ENCODE results near the gene DNAJB13. TPM values are rescaled to one million over a fixed set of nuclear protein-coding genes. Genes with fewer than 3 reads are reported as not detected.

DNAJB13 gene
- total RNA-seq, 1 experiment from 2014 or later: not detected

DNA sequence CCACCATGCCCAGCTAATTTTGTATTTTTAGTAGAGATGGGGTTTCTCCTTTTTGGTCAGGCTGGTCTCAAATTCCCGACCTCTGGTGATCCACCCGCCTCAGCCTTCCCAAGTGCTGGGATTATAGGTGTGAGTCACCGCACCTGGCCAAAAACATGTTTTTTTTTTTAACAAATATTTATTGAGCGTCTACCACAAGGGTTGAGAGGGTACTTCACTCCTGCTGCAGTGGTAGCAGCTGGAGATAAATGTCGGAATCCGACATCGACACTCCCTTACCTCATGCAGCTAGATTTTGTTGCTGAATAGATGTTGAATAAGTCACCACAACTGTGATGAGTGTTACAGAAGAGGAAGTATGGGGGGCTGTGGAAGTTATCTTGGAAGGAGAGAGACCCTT lies 971 bp downstream of the DNAJB13 start:
- DNase-seq: no peak
- TF ChIP-seq, protein P1, sequence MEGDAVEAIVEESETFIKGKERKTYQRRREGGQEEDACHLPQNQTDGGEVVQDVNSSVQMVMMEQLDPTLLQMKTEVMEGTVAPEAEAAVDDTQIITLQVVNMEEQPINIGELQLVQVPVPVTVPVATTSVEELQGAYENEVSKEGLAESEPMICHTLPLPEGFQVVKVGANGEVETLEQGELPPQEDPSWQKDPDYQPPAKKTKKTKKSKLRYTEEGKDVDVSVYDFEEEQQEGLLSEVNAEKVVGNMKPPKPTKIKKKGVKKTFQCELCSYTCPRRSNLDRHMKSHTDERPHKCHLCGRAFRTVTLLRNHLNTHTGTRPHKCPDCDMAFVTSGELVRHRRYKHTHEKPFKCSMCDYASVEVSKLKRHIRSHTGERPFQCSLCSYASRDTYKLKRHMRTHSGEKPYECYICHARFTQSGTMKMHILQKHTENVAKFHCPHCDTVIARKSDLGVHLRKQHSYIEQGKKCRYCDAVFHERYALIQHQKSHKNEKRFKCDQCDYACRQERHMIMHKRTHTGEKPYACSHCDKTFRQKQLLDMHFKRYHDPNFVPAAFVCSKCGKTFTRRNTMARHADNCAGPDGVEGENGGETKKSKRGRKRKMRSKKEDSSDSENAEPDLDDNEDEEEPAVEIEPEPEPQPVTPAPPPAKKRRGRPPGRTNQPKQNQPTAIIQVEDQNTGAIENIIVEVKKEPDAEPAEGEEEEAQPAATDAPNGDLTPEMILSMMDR (conservative IDR thresholded peaks at IDR 0.05): no peak
- Mint-ChIP-seq H3K27me3 (ENCODE audit: low read depth) (peaks cover 2% of the 10 kb centered on the region; the same call in 1 of the 2 replicates), H3K36me3 (ENCODE audit: insufficient read depth in 1 of 3, low read depth in 3 of 3) (peaks cover 1 to 7% (median 1%) of the 10 kb centered on the region in 3 experiments; a peak in 5 of 7 replicates), H3K27ac (no peak overlapping the region), H3K4me3 (no peak overlapping the region), H3K4me1 (peaks cover 1 to 6% of the 10 kb centered on the region in 2 experiments; a peak in 1 of 4 replicates), H3K9me3 (peaks cover 5 to 7% of the 10 kb centered on the region in 2 experiments)
- no peak overlapping the region for H3T11ph ChIP-seq (ENCODE audit: low read length)
- H2BK5ac ChIP-seq (ENCODE audit: insufficient read length, low read length): no peak overlapping the region
- no peak overlapping the region for H3K18ac ChIP-seq (ENCODE audit: insufficient read length, low read depth, low read length)
- no peak overlapping the region for H2BK120ac ChIP-seq (ENCODE audit: low read depth, low read length, poor library complexity, severe bottlenecking)
- no CpG with 5 or more reads among the region's 7 CpGs for WGBS (ENCODE audit: extremely low coverage, insufficient read length, low lambda C conversion rate)
- peaks cover 7% of the 10 kb centered on the region for H3K9me3 ChIP-seq (ENCODE audit: control insufficient read depth, low read depth, low read length)
- H2AFZ ChIP-seq (ENCODE audit: low read length): no peak overlapping the region
- H2BK15ac ChIP-seq (ENCODE audit: low read depth, low read length): no peak overlapping the region
- H2BK12ac ChIP-seq (ENCODE audit: insufficient read length, low read depth, low read length): no peak overlapping the region
- H3K27me3 ChIP-seq (ENCODE audit: insufficient read depth, low read length): no peaks in the 10 kb centered on the region
- H3K4ac ChIP-seq (ENCODE audit: low read depth, low read length): no peak overlapping the region
- no peaks in the 10 kb centered on the region for H3K4me1 ChIP-seq (ENCODE audit: insufficient read depth, low read length)
- H3K79me2 ChIP-seq (ENCODE audit: insufficient read depth, low read length): no peaks in the 10 kb centered on the region
- H3K56ac ChIP-seq (ENCODE audit: insufficient read length, low read depth, low read length): no peak overlapping the region
- no peak overlapping the region for H3K4me2 ChIP-seq (ENCODE audit: insufficient read depth, insufficient read length, low read length)
- H3K27ac ChIP-seq (ENCODE audit: insufficient read length, low read depth, low read length): no peak overlapping the region
- no peaks in the 10 kb centered on the region for H3K79me1 ChIP-seq (ENCODE audit: insufficient read depth, low read depth, low read length, poor library complexity, severe bottlenecking)
- H3K9ac ChIP-seq (ENCODE audit: extremely low read depth, insufficient read length, low read length): no peak overlapping the region
- no peak overlapping the region for H2AK5ac ChIP-seq (ENCODE audit: insufficient read length, low read length)
- H3K23ac ChIP-seq (ENCODE audit: insufficient read length, low read depth, low read length): no peak overlapping the region
- no peak overlapping the region for H4K8ac ChIP-seq (replicated peaks; ENCODE audit: insufficient read length, low read depth, low read length)
- no peaks in the 10 kb centered on the region for H4K20me1 ChIP-seq (ENCODE audit: control insufficient read depth, insufficient read depth, insufficient read length)
- H4K5ac ChIP-seq (ENCODE audit: insufficient read length, low read depth, low read length): no peak overlapping the region
- no peak overlapping the region for H3K14ac ChIP-seq (ENCODE audit: insufficient read depth, low read length)
- H2BK20ac ChIP-seq (ENCODE audit: low read depth, low read length, poor library complexity, severe bottlenecking): no peak overlapping the region
- no peak overlapping the region for H4K91ac ChIP-seq (ENCODE audit: insufficient read length, low read depth, low read length)
- H3K23me2 ChIP-seq (ENCODE audit: insufficient read length, low read depth, low read length, poor library complexity, severe bottlenecking): no peaks in the 10 kb centered on the region

Data from H9 (cell line).